Measurements from ENCODE around the gene SPACA7. TPM values are rescaled to one million over a fixed set of nuclear protein-coding genes. Genes with fewer than 3 reads are reported as not detected.

The SPACA7 gene
- total and polyA plus RNA-seq, 9 of the 15 experiments (the other 6 are each of a cell fraction or from before 2014, with no cell fraction given) = not detected

DNA sequence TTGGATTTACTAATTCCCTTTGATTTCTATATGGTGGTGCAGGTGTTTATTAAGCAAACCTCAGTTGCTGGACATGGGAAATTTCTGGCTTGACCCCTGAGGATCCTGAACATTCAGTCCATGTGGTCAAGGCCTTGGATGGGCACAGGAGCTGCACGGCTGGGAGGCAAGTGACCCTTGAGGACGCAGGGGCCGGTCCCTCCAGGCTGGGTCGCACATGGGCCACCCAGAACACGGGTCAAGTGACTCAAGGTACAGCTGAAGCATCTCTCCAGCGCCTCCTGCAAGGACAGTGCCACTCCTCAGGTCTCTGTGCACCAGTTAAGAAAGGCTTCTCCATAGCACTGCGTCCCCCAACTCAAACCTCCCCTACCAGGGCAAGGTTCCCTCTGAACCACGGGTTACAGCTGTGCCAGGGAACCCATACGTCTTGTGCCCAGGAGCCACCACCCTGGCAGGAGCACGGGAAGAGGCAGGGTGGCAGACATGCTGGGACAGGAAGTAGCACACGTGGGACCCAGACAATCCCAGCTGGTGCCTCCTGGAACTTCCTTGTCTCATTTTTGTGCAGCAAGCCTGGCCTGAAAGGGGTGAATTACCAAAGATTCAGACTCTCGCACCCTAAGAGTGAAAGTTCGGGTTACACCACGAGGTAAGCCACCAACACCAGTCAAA lies 93.1 kb downstream of the SPACA7 start:
- BruUV-seq (replicated peaks) = no TSS peak
- FAIRE-seq = no peak
- no peak for ATAC-seq
- CTCF ChIA-PET (ENCODE audit: low intra/inter-chr PET ratio) = no interaction called here
- Histone ChIP-seq H2AFZ (ENCODE audit: low read depth, low read length) (no peak overlapping the region), H3K27ac (ENCODE audit: extremely low read depth, low read depth, low read length) (no peak overlapping the region), H4K20me1 (replicated peaks; ENCODE audit: control insufficient read depth, insufficient read depth, low read length) (no peaks in the 10 kb centered on the region), H3K36me3 (ENCODE audit: control insufficient read depth, insufficient read depth, low read length) (no peaks in the 10 kb centered on the region), H3K9me1 (ENCODE audit: control insufficient read depth, insufficient read depth, low read length) (no peaks in the 10 kb centered on the region), H3K4me2 (ENCODE audit: insufficient read depth, low read length) (no peak overlapping the region), H3K4me3 (no peak overlapping the region), H3K4me1 (replicated peaks in 1 of 2; ENCODE audit: control insufficient read depth in 2 of 2, insufficient read depth in 2 of 2, low read length in 2 of 2) (peaks cover 0 to 4% of the 10 kb centered on the region in 2 experiments; a peak in 1 of 5 replicates), H3K9ac (ENCODE audit: insufficient read depth in 1 of 2, low read depth in 2 of 2, low read length in 2 of 2) (no peak overlapping the region), H3K27me3 (ENCODE audit: control insufficient read depth in 2 of 2, insufficient read depth in 2 of 2, low read length in 2 of 2) (peaks cover 8 to 45% of the 10 kb centered on the region in 2 experiments; a peak in 4 of 5 replicates), H3K9me3 (replicated peaks; ENCODE audit: control insufficient read depth, insufficient read depth, low read depth, low read length) (no peaks in the 10 kb centered on the region), H3K79me2 (ENCODE audit: control insufficient read depth, insufficient read depth, low read length) (no peaks in the 10 kb centered on the region)
- TF ChIP-seq POLR2B (IDR thresholded peaks at IDR 0.05; ENCODE audit: low read depth, partially characterized antibody) (no peak), NFE2 (IDR thresholded peaks at IDR 0.05; ENCODE audit: low read depth) (no peak), SP1 (CRISPR knock-in tag; IDR thresholded peaks at IDR 0.05) (no peak), ZNF785 (CRISPR knock-in tag; IDR thresholded peaks at IDR 0.05) (no peak), ZNF133 (CRISPR knock-in tag; IDR thresholded peaks at IDR 0.05) (no peak), CC2D1A (IDR thresholded peaks at IDR 0.05) (no peak), FIP1L1 (IDR thresholded peaks at IDR 0.05; ENCODE audit: low read depth, low read length, poor library complexity, severe bottlenecking) (no peak), ZEB2 (IDR thresholded peaks at IDR 0.05) (no peak), SRSF9 (IDR thresholded peaks at IDR 0.05; ENCODE audit: borderline replicate concordance, low read depth, low read length) (no peak), MCM3 (IDR thresholded peaks at IDR 0.05) (no peak), SAFB2 (IDR thresholded peaks at IDR 0.05; ENCODE audit: borderline replicate concordance, low read depth, low read length, severe bottlenecking) (no peak), TSC22D4 (tag; IDR thresholded peaks at IDR 0.05) (no peak), ZNF143 (CRISPR knock-in tag; IDR thresholded peaks at IDR 0.05) (no peak), ZC3H4 (CRISPR knock-in tag; IDR thresholded peaks at IDR 0.05; ENCODE audit: borderline replicate concordance) (no peak)
- TF ChIP-seq, protein P1, sequence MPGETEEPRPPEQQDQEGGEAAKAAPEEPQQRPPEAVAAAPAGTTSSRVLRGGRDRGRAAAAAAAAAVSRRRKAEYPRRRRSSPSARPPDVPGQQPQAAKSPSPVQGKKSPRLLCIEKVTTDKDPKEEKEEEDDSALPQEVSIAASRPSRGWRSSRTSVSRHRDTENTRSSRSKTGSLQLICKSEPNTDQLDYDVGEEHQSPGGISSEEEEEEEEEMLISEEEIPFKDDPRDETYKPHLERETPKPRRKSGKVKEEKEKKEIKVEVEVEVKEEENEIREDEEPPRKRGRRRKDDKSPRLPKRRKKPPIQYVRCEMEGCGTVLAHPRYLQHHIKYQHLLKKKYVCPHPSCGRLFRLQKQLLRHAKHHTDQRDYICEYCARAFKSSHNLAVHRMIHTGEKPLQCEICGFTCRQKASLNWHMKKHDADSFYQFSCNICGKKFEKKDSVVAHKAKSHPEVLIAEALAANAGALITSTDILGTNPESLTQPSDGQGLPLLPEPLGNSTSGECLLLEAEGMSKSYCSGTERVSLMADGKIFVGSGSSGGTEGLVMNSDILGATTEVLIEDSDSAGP (CRISPR knock-in tag; IDR thresholded peaks at IDR 0.05) = no peak
- TF ChIP-seq, protein P2, sequence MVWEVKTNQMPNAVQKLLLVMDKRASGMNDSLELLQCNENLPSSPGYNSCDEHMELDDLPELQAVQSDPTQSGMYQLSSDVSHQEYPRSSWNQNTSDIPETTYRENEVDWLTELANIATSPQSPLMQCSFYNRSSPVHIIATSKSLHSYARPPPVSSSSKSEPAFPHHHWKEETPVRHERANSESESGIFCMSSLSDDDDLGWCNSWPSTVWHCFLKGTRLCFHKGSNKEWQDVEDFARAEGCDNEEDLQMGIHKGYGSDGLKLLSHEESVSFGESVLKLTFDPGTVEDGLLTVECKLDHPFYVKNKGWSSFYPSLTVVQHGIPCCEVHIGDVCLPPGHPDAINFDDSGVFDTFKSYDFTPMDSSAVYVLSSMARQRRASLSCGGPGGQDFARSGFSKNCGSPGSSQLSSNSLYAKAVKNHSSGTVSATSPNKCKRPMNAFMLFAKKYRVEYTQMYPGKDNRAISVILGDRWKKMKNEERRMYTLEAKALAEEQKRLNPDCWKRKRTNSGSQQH (CRISPR knock-in tag; IDR thresholded peaks at IDR 0.05) = no peak
- TF ChIP-seq, protein P3, sequence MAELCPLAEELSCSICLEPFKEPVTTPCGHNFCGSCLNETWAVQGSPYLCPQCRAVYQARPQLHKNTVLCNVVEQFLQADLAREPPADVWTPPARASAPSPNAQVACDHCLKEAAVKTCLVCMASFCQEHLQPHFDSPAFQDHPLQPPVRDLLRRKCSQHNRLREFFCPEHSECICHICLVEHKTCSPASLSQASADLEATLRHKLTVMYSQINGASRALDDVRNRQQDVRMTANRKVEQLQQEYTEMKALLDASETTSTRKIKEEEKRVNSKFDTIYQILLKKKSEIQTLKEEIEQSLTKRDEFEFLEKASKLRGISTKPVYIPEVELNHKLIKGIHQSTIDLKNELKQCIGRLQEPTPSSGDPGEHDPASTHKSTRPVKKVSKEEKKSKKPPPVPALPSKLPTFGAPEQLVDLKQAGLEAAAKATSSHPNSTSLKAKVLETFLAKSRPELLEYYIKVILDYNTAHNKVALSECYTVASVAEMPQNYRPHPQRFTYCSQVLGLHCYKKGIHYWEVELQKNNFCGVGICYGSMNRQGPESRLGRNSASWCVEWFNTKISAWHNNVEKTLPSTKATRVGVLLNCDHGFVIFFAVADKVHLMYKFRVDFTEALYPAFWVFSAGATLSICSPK (IDR thresholded peaks at IDR 0.05; ENCODE audit: borderline replicate concordance) = no peak
- TF ChIP-seq, protein P4, sequence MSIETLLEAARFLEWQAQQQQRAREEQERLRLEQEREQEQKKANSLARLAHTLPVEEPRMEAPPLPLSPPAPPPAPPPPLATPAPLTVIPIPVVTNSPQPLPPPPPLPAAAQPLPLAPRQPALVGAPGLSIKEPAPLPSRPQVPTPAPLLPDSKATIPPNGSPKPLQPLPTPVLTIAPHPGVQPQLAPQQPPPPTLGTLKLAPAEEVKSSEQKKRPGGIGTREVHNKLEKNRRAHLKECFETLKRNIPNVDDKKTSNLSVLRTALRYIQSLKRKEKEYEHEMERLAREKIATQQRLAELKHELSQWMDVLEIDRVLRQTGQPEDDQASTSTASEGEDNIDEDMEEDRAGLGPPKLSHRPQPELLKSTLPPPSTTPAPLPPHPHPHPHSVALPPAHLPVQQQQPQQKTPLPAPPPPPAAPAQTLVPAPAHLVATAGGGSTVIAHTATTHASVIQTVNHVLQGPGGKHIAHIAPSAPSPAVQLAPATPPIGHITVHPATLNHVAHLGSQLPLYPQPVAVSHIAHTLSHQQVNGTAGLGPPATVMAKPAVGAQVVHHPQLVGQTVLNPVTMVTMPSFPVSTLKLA (conservative IDR thresholded peaks at IDR 0.05) = no peak
- 2% methylated on average over 13 of the region's 14 CpGs for WGBS (ENCODE audit: insufficient coverage, low coverage, missing lambda C conversion rate)
- in situ Hi-C loops (cut with MboI) (no loop called here), intact Hi-C loops (cut with micrococcal nuclease) (no loop called here)
- DNase-seq (ENCODE audit: extremely low read depth in 1 of 4, low spot score in 3 of 4) = no peak
- POLR2A ChIA-PET = no interaction called here

Data from K562 (cell line).